Peyer's patch (tissue), 4 donors: ENCODE results near the gene PCNX2. TPM values are rescaled to one million over a fixed set of nuclear protein-coding genes. Genes with fewer than 3 reads are reported as not detected.

Source experiments
- DNase-seq, 3 donors: peaks; one replicate each; pipeline ENCODE4 v3.0.0-alpha.2; 2017 to 2019
- H3K27ac ChIP-seq, 4 donors: fragments of 200-600 bp; sonication (generic); one replicate each; pipeline ENCODE4 v1.5.1; 2016 to 2019
- H3K27me3 ChIP-seq, 2 donors: fragments of 200-600 bp; sonication (generic); one replicate each; pipeline ENCODE4 v1.5.1; 2019
- H3K36me3 ChIP-seq, 3 donors: fragments of 200-600 bp; sonication (generic); one replicate each; pipeline ENCODE4 v1.5.1; 2016 to 2019
- H3K4me1 ChIP-seq, 4 donors: fragments of 200-600 bp; sonication (generic); one replicate each; pipeline ENCODE4 v1.5.1; 2016 to 2019
- H3K4me3 ChIP-seq, 4 donors: fragments of 200-600 bp; sonication (generic); 1 replicate in 3 of 4; 2 replicates in 1 of 4; pipeline ENCODE4 v1.5.1; 2016 to 2019; ENCODE audit warnings: mild to moderate bottlenecking in 1 of 4
- H3K9me3 ChIP-seq, 4 donors: fragments of 200-600 bp; sonication (generic); one replicate each; pipeline ENCODE4 v1.5.1; 2016 to 2019; ENCODE audit warnings: mild to moderate bottlenecking in 1 of 4
- POLR2A ChIP-seq, 2 donors: fragments of 450-650 bp; IDR thresholded peaks; one replicate each; pipeline ENCODE4 v1.5.1; 2017; ENCODE audit warnings: antibody characterized with exemption in 2 of 2, mild to moderate bottlenecking in 2 of 2, moderate library complexity in 2 of 2
- total RNA-seq, 4 donors: library from RNA; depleted of rRNA; stranded (reverse); fragments of >200 nt; gene quantifications; one replicate each; pipeline ENCODE4 v1.1.0, GENCODE V29; 2016
- TF ChIP-seq, protein P1 (sequence below), 6 experiments: fragments of 450-650 bp in 4 of 6; fragments of 200-600 bp in 2 of 6; sonication (generic) in 1 of 6; IDR thresholded peaks; one replicate each; pipeline ENCODE4 v1.5.1; 2017 to 2019; ENCODE audit warnings: antibody characterized with exemption in 6 of 6, mild to moderate bottlenecking in 3 of 6, moderate library complexity in 1 of 6

The PCNX2 gene
- total RNA-seq, 4 donors from 2014 or later: 6.3 to 79.2 (median 18.9) TPM

DNA sequence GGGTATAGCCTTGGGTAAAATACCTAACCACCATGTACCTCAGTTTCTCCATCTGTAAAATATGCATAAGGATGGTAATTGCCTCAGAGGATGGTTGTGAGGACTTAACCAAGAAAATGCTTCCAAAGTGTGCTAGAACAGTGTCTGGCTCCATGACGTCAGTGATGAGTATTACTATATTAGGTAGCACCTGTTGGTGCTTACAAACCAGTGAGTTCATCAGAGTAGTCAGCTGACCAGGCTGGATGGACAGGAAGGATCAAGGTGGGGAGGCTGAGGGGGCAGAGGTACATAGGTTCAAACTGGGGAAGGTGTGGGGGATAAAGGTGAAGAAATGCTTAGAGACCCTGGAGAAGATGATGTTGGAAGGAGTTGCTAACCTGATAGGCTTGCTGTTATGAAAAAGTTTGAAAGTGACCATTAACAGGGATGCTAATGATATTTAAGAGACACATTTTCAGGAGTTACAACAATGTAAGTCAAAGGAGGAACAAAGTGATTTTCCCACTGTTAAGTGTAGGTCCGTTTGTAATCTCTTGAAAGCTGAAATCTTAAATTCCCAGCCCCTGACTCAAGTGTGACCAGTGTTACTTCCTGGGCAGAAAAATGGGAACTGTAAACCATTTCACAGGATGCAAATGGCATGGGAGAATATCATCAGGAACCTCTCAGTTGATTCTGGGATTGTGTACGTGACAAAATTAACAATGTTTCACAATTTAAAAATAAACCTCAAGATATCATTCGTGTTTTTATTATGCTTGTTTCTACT is 340.7 kb downstream of the PCNX2 start:
- H3K4me1 ChIP-seq: peaks cover 0 to 25% (median 1%) of the 10 kb centered on the region in 4 donors
- H3K9me3 ChIP-seq: peaks cover 0 to 2% (median 0%) of the 10 kb centered on the region in 4 donors
- H3K4me3 ChIP-seq: no peak overlapping the region
- no peak overlapping the region for H3K27ac ChIP-seq
- no peak for TF ChIP-seq POLR2A (IDR thresholded peaks at IDR 0.05)
- TF ChIP-seq, protein P1, sequence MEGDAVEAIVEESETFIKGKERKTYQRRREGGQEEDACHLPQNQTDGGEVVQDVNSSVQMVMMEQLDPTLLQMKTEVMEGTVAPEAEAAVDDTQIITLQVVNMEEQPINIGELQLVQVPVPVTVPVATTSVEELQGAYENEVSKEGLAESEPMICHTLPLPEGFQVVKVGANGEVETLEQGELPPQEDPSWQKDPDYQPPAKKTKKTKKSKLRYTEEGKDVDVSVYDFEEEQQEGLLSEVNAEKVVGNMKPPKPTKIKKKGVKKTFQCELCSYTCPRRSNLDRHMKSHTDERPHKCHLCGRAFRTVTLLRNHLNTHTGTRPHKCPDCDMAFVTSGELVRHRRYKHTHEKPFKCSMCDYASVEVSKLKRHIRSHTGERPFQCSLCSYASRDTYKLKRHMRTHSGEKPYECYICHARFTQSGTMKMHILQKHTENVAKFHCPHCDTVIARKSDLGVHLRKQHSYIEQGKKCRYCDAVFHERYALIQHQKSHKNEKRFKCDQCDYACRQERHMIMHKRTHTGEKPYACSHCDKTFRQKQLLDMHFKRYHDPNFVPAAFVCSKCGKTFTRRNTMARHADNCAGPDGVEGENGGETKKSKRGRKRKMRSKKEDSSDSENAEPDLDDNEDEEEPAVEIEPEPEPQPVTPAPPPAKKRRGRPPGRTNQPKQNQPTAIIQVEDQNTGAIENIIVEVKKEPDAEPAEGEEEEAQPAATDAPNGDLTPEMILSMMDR (IDR thresholded peaks at IDR 0.05): no peak
- H3K36me3 ChIP-seq: peaks cover 0 to 36% (median 0%) of the 10 kb centered on the region in 3 donors
- no peak for DNase-seq
- no peaks in the 10 kb centered on the region for H3K27me3 ChIP-seq

DNA sequence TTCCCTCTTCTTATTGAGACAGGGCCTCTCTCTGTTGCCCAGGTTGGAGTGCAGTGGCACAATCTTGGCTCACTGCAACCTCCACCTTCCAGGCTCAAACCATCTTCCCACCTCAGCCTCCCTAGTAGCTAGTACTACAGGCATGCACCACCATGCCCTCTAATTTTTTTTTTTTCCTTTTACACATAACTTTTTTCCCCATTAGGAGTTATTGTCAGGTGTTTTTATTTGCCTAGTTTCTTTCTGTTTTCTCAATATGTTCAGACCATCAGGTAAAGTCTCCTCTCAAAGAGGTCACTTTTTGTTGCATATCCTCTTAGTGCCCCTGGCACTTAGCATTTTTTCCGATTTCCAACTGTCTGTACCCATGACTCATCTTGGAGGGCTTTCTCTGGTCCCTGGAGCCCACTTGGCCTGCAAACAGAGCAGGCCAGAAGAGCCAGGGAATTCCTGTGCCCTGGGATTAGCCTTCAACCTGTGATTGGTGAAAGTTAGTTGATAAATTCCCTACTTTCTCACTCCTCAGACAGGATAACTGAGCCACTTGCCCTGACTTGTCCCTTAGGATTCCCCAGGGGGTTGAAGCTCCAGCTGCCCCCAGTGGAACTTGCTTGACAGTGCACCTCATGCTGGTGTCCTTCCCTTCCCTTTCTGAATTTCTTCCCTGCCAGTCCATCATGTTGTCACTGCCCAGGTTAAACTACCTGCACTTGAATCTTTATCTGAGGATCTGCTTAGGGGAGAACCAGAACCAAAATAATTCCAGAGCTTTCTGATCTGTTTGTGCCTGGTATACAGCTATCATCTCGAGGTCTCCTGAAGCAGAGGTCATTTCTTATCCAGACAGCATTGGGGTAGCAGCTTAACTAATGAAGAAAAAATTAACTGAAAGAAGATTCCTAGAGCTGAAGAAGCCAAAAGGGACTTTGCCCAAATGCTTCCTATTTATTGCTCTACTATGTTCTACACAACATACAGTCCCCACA is 342.7 kb downstream of the PCNX2 start:
- no peak overlapping the region for H3K4me3 ChIP-seq
- H3K4me1 ChIP-seq: peaks cover 0 to 28% (median 1%) of the 10 kb centered on the region in 4 donors
- DNase-seq: peak in 2 of 3 donors; percentile 58 to 80
- TF ChIP-seq, protein P1 (IDR thresholded peaks at IDR 0.05): peak; percentile 23 to 80 (median 65)
- no peak for TF ChIP-seq POLR2A (IDR thresholded peaks at IDR 0.05)
- H3K9me3 ChIP-seq: no peaks in the 10 kb centered on the region
- peaks cover 0 to 18% (median 0%) of the 10 kb centered on the region in 3 donors for H3K36me3 ChIP-seq
- H3K27ac ChIP-seq: peak overlapping the region in 1 of 4 donors; percentile 27
- H3K27me3 ChIP-seq: no peaks in the 10 kb centered on the region

DNA sequence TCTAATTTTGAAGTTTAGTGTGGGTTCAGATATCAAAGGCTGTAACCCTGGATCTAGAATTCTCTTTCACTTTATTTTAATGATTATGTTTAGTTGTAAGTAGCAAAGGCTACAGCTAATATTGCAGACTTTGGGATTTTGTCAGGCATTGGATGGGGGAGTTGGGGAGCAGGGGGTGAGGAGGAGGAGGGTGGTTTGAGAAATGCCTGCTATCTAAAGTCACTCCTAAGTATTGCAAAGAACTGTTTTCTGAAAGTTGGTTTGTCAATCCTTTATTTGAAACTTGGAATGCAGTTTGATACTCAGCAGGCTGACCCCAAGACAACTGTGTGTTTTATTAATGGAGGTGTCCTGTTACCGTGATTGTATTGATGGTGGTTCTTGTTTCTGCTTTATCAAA is 343.9 kb downstream of the PCNX2 start:
- Histone ChIP-seq H3K27ac (no peak overlapping the region), H3K4me1 (peaks cover 0 to 28% (median 1%) of the 10 kb centered on the region in 4 donors), H3K9me3 (no peaks in the 10 kb centered on the region), H3K36me3 (peaks cover 0 to 8% (median 0%) of the 10 kb centered on the region in 3 donors), H3K4me3 (peak overlapping the region in 3 of 4 donors; percentile 85 to 91 (median 86)), H3K27me3 (no peaks in the 10 kb centered on the region)
- DNase-seq: no peak
- no peak for TF ChIP-seq POLR2A (IDR thresholded peaks at IDR 0.05)
- TF ChIP-seq, protein P1 (IDR thresholded peaks at IDR 0.05): no peak

DNA sequence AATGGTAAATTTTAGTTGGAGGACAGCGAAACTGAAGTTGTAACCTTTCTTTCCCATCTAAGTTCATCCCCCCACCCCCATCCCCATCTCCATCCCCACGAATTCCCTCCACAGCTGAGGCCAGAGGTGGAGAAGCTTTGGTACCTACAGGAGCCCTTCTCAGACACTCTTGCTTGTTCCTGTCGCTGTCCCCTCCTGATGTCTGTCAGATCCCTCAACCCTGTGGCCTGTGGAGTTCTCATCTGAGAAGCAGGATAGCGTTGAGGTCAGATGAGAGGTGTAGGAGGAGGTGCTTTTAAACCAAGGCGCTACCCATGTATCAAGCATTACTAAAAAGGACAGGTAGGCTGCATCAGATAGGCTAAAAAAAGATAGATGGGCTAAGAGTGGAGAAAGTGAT is 344.3 kb downstream of the PCNX2 start:
- Histone ChIP-seq H3K4me3 (peak overlapping the region; percentile 85 to 93 (median 88)), H3K27ac (peak overlapping the region in 2 of 4 donors; percentile 73 to 90), H3K27me3 (no peaks in the 10 kb centered on the region), H3K9me3 (no peaks in the 10 kb centered on the region), H3K36me3 (peaks cover 0 to 3% (median 0%) of the 10 kb centered on the region in 3 donors), H3K4me1 (peaks cover 0 to 28% (median 1%) of the 10 kb centered on the region in 4 donors)
- peak in 2 of 3 donors; percentile 40 to 54 for DNase-seq
- TF ChIP-seq POLR2A (IDR thresholded peaks at IDR 0.05): no peak
- TF ChIP-seq, protein P1 (IDR thresholded peaks at IDR 0.05): no peak
